ENCODE measurements around the gene GRID1.

DNA sequence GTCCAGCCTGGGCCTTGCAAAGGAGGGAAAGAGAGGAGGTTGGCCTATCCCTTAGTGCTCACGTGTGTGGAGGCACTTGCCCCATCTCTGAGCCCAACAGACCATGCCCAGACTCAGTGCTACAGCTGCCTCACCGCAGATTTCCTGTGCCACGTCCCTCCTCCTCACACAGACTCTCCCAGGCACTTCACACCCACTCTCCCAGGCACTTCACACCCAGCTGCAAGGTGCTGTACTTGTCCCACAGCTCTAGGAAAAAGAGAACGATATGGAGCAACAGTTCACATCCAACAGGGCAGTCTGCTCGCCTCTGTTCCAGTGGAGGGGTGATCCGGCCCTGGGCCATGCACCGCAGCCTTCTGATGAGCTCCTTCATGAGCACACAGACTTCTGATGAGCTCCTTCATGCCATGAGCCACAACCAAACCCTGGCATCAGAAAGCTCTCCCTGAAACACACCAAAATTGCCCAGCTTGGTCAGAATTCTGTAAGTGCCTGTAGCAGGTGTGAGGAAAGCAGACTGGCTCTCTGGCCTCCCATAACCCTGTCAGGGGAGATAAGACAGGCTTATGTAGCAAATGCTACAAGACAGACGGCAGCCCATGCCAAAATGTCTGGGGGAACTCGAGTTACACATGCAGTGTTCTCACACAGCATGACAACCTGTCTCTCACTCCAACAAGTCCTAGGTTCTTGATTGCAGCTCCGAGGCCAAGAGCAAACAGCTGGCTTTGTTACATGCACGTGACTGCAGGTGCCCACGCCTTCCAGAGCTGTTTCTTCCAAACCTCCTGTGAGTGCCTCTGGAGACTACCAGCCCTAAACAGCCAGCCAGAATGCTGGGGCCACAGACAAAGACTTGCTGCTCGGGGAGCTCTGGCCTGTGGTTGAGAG, 348.5 kb downstream of the GRID1 start:
- TF ChIP-seq CTCF (IDR thresholded peaks at IDR 0.05), result no peak
- no peak for TF ChIP-seq POLR2A (IDR thresholded peaks at IDR 0.05)

All from lower leg skin (tissue), 3 donors.